ENCODE measurements around the gene SH2D6. TPM values are rescaled to one million over a fixed set of nuclear protein-coding genes. Genes with fewer than 3 reads are reported as not detected.
A peak's percentile ranks its signal among the peaks of the same experiment; 100 is the strongest.

Gene SH2D6
- total and polyA plus RNA-seq, 10 donors = 0.20 to 0.94 TPM; not detected in 8

DNA sequence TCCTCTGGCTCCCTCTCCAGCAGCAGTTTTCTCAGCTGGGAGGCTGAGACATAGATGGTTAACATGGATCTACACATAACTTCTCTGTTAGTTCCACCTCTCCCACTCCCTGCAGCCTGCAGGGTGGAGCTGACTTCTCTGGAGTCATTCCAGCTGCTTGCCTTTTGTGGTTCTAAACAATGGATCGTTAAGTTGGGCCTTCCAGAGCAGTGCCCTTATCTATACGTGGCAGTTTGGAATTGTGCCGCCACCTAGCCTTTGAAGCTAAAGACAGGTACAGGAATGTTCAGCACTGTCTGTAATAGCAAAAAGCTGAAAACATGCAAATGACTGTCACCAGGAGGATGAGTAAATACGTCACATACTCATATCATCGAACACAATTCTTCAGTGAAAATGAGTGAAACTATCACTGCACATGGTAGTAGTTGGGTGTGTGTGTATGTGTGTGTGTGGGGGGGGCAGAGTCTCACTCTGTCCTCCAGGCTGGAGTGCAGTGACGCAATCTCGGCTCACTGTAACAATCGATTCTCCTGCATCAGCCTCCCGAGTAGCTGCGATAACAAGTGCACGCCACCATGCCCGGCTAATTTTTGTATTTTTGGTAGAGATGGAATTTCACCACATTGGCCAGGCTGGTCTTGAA, 50.3 kb downstream of the SH2D6 start:
- 82 to 90% (median 84%) methylated on average over 12 of the region's 12 CpGs for WGBS, 5 donors

GRCh38 chr2:85470850-85471800, 52.6 kb downstream of the SH2D6 start:
- Histone ChIP-seq H3K36me3 (no peaks in the 10 kb centered on the region), H3K4me3 (no peak overlapping the region), H3K4me1 (peaks cover 0 to 16% (median 7%) of the 10 kb centered on the region in 6 donors), H3K27me3 (replicated peaks in 1 of 7) (no peaks in the 10 kb centered on the region), H3K27ac (no peak overlapping the region), H3K9me3 (no peaks in the 10 kb centered on the region)
- DNase-seq = peak; percentile 82
- WGBS, 5 donors = 24 to 42% (median 28%) methylated on average over 11 of the region's 11 CpGs
- no peak for TF ChIP-seq POLR2A (IDR thresholded peaks at IDR 0.05)
- TF ChIP-seq, protein P1, sequence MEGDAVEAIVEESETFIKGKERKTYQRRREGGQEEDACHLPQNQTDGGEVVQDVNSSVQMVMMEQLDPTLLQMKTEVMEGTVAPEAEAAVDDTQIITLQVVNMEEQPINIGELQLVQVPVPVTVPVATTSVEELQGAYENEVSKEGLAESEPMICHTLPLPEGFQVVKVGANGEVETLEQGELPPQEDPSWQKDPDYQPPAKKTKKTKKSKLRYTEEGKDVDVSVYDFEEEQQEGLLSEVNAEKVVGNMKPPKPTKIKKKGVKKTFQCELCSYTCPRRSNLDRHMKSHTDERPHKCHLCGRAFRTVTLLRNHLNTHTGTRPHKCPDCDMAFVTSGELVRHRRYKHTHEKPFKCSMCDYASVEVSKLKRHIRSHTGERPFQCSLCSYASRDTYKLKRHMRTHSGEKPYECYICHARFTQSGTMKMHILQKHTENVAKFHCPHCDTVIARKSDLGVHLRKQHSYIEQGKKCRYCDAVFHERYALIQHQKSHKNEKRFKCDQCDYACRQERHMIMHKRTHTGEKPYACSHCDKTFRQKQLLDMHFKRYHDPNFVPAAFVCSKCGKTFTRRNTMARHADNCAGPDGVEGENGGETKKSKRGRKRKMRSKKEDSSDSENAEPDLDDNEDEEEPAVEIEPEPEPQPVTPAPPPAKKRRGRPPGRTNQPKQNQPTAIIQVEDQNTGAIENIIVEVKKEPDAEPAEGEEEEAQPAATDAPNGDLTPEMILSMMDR (IDR thresholded peaks at IDR 0.05 in 8 of 11, conservative IDR thresholded peaks at IDR 0.05 in 3 of 11) = no peak
- TF ChIP-seq POLR2AphosphoS5 (IDR thresholded peaks at IDR 0.05) = no peak
- intact Hi-C loops (cut with DNase I; ENCODE audit: low total_unique reads) = no loop called here

More for the DNA sequence above, 50.3 kb downstream of the SH2D6 start:
- H3K27me3 ChIP-seq (replicated peaks in 1 of 7) = no peaks in the 10 kb centered on the region
- H3K4me3 ChIP-seq = no peak overlapping the region
- intact Hi-C loops (cut with DNase I; ENCODE audit: low total_unique reads) = no loop called here
- H3K9me3 ChIP-seq = no peaks in the 10 kb centered on the region
- TF ChIP-seq POLR2AphosphoS5 (IDR thresholded peaks at IDR 0.05) = no peak
- TF ChIP-seq, protein P1 (IDR thresholded peaks at IDR 0.05 in 8 of 11, conservative IDR thresholded peaks at IDR 0.05 in 3 of 11) = no peak
- no peak for TF ChIP-seq POLR2A (IDR thresholded peaks at IDR 0.05)
- no peaks in the 10 kb centered on the region for H3K36me3 ChIP-seq
- H3K27ac ChIP-seq = no peak overlapping the region
- peaks cover 0 to 16% (median 7%) of the 10 kb centered on the region in 6 donors for H3K4me1 ChIP-seq
- DNase-seq = peak; percentile 32

GRCh38 chr2:85472261-85472660, 53.7 kb downstream of the SH2D6 start:
- no peak overlapping the region for H3K4me3 ChIP-seq
- no peaks in the 10 kb centered on the region for H3K36me3 ChIP-seq
- 84 to 94% (median 91%) methylated on average over 4 of the region's 4 CpGs for WGBS, 5 donors
- no peaks in the 10 kb centered on the region for H3K27me3 ChIP-seq (replicated peaks in 1 of 7)
- TF ChIP-seq, protein P1 (IDR thresholded peaks at IDR 0.05 in 8 of 11, conservative IDR thresholded peaks at IDR 0.05 in 3 of 11) = no peak
- TF ChIP-seq POLR2A (IDR thresholded peaks at IDR 0.05) (no peak), POLR2AphosphoS5 (IDR thresholded peaks at IDR 0.05) (no peak)
- no peak overlapping the region for H3K27ac ChIP-seq
- DNase-seq = no peak
- intact Hi-C loops (cut with DNase I; ENCODE audit: low total_unique reads) = no loop called here
- no peaks in the 10 kb centered on the region for H3K9me3 ChIP-seq
- H3K4me1 ChIP-seq = peaks cover 0 to 16% (median 7%) of the 10 kb centered on the region in 6 donors
